GM12878 (cell line): ENCODE results near the gene MBD2. TPM values are rescaled to one million over a fixed set of nuclear protein-coding genes. Genes with fewer than 3 reads are reported as not detected.

Experiments used
- CHD2 ChIP-seq: IDR thresholded peaks from 2 replicates; pipeline ENCODE4 v1.6.1; 2011; ENCODE audit warnings: low read depth, low read length, improper control_type of control experiment, borderline replicate concordance
- CREB1 ChIP-seq: IDR thresholded peaks from 2 replicates; pipeline ENCODE4 v1.6.1; 2012; ENCODE audit warnings: low read depth, mild to moderate bottlenecking, inconsistent platforms
- DPF2 ChIP-seq: fragments of 450-650 bp; IDR thresholded peaks from 2 replicates; pipeline ENCODE4 v1.6.1; 2017; ENCODE audit warnings: mild to moderate bottlenecking
- HCFC1 ChIP-seq: fragments of 150-350 bp; IDR thresholded peaks from 2 replicates; pipeline ENCODE4 v1.6.1; 2014; ENCODE audit warnings: low read length
- HDAC6 ChIP-seq: fragments of 200-600 bp; sonication (generic); IDR thresholded peaks from one replicate; pipeline ENCODE4 v1.8.0; 2017; ENCODE audit warnings: antibody characterized with exemption; ENCODE audit not compliant: unreplicated experiment
- KLF5 ChIP-seq: fragments of 450-650 bp; IDR thresholded peaks from 2 replicates; pipeline ENCODE4 v1.6.1; 2014; ENCODE audit warnings: mild to moderate bottlenecking; ENCODE audit not compliant: partially characterized antibody
- MXI1 ChIP-seq: fragments of 150-350 bp; IDR thresholded peaks from 2 replicates; pipeline ENCODE4 v1.6.1; 2011; ENCODE audit warnings: low read depth, mild to moderate bottlenecking, inconsistent platforms, low read length, improper control_type of control experiment
- NFYB ChIP-seq: IDR thresholded peaks from 2 replicates; pipeline ENCODE4 v1.6.1; 2011; ENCODE audit warnings: low read depth, mild to moderate bottlenecking, low read length, improper control_type of control experiment, moderate library complexity; ENCODE audit not compliant: insufficient read depth
- NR2F1 ChIP-seq: fragments of 450-650 bp; conservative IDR thresholded peaks from 2 replicates; pipeline ENCODE4 v1.6.1; 2017; ENCODE audit warnings: mild to moderate bottlenecking
- RAD21 ChIP-seq: IDR thresholded peaks from 2 replicates; pipeline ENCODE4 v1.6.1; 2011; ENCODE audit warnings: mild to moderate bottlenecking, low read depth, low read length, moderate library complexity; ENCODE audit not compliant: insufficient read depth
- RCOR1 ChIP-seq: conservative IDR thresholded peaks from 2 replicates; pipeline ENCODE4 v1.6.1; 2012; ENCODE audit warnings: low read depth, low read length, improper control_type of control experiment
- SIN3A ChIP-seq: IDR thresholded peaks from 2 replicates; pipeline ENCODE4 v1.6.1; 2012; ENCODE audit warnings: low read depth, low read length, improper control_type of control experiment
- YY1 ChIP-seq: IDR thresholded peaks from 2 replicates; pipeline ENCODE4 v1.6.1; 2011; ENCODE audit warnings: low read depth, mild to moderate bottlenecking, low read length
- polyA plus RNA-seq, 11 experiments: library from polyadenylated mRNA; depleted of rRNA in 4 of 11; unstranded in 6 of 11; stranded (reverse) in 5 of 11; fragments of >200 nt; fragmentation: Nextera tagmentation in 4 of 11; fragmentation: Illumina TruSeq in 1 of 11; extraction: Ambion mirVana in 4 of 11; extraction: Trizol in 1 of 11; gene quantifications; 1 replicate in 1 of 11; 2 replicates in 10 of 11; pipeline versions ENCODE4 v1.2.1 to v1.2.3, GENCODE V29; 2011 to 2016; ENCODE audit warnings: inconsistent platforms in 2 of 11, missing spikeins in 2 of 11, low read depth in 1 of 11
- total RNA-seq, 4 experiments: library from RNA; depleted of rRNA in 3 of 4; stranded (reverse); fragments of >200 nt in 3 of 4; fragmentation: Illumina TruSeq in 1 of 4; extraction: Trizol in 1 of 4; gene quantifications; 2 replicates each; pipeline versions ENCODE4 v1.2.1 to v1.2.3, GENCODE V29; 2013 to 2021
- TF ChIP-seq, protein P1 (sequence below): IDR thresholded peaks from 2 replicates; pipeline ENCODE4 v1.6.1; 2012; ENCODE audit warnings: low read depth, low read length, improper control_type of control experiment
- TF ChIP-seq, protein P2 (sequence below): fragments of 450-650 bp; IDR thresholded peaks from 2 replicates; pipeline ENCODE4 v1.6.1; 2017; ENCODE audit warnings: mild to moderate bottlenecking, moderate library complexity
- TF ChIP-seq, protein P3 (sequence below): fragments of 450-650 bp; IDR thresholded peaks from 2 replicates; pipeline ENCODE4 v1.6.1; 2017; ENCODE audit warnings: antibody characterized with exemption, mild to moderate bottlenecking, moderate library complexity
- TF ChIP-seq, protein P4 (sequence below): IDR thresholded peaks from 2 replicates; pipeline ENCODE4 v1.6.1; 2012; ENCODE audit warnings: low read depth, low read length, improper control_type of control experiment
- TF ChIP-seq, protein P5 (sequence below): fragments of 450-650 bp; IDR thresholded peaks from 2 replicates; pipeline ENCODE4 v1.6.1; 2014; ENCODE audit warnings: mild to moderate bottlenecking
- TF ChIP-seq, protein P6 (sequence below): fragments of 450-650 bp; IDR thresholded peaks from 2 replicates; pipeline ENCODE4 v1.6.1; 2017; ENCODE audit warnings: borderline replicate concordance

Gene MBD2
- total and polyA plus RNA-seq, 10 of the 15 experiments (the other 5 are each of a cell fraction or from before 2014, with no cell fraction given) = 24.1 to 276 (median 57.9) TPM

DNA sequence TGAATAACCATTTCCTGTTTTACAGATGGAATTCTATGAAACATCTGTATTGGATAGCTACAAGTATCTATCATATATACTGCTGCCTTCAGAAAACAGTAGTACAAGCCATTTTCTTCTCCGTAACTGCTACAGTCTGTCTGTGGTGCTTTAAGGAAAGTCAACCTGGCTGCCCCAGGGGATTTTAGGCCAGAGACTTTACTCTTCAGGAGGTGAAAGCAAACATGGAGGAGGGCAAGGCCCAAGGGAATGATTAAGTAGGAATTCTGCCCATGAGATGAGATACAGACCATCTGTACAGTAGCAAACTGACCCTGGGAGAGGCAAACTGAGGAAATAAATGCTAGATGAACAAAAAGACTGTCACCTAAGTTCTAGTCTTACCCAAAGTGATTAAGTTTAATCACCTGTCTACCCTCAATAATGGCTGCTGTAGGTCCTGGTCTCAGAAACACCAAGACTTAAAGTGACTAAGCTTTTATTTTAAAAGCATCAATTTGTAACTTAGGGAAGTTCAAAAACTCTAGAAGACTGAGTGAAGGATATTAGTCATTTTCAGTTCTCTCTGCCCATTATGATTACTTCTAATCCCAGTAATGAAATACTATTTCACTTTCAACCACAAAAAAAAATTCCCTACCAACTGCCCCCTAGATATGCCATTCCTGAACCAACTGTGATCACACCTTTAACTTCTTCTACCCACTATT lies 14.8 kb downstream of the MBD2 start (continued):
- TF ChIP-seq, protein P1, sequence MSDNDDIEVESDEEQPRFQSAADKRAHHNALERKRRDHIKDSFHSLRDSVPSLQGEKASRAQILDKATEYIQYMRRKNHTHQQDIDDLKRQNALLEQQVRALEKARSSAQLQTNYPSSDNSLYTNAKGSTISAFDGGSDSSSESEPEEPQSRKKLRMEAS = no peak
- TF ChIP-seq, protein P2, sequence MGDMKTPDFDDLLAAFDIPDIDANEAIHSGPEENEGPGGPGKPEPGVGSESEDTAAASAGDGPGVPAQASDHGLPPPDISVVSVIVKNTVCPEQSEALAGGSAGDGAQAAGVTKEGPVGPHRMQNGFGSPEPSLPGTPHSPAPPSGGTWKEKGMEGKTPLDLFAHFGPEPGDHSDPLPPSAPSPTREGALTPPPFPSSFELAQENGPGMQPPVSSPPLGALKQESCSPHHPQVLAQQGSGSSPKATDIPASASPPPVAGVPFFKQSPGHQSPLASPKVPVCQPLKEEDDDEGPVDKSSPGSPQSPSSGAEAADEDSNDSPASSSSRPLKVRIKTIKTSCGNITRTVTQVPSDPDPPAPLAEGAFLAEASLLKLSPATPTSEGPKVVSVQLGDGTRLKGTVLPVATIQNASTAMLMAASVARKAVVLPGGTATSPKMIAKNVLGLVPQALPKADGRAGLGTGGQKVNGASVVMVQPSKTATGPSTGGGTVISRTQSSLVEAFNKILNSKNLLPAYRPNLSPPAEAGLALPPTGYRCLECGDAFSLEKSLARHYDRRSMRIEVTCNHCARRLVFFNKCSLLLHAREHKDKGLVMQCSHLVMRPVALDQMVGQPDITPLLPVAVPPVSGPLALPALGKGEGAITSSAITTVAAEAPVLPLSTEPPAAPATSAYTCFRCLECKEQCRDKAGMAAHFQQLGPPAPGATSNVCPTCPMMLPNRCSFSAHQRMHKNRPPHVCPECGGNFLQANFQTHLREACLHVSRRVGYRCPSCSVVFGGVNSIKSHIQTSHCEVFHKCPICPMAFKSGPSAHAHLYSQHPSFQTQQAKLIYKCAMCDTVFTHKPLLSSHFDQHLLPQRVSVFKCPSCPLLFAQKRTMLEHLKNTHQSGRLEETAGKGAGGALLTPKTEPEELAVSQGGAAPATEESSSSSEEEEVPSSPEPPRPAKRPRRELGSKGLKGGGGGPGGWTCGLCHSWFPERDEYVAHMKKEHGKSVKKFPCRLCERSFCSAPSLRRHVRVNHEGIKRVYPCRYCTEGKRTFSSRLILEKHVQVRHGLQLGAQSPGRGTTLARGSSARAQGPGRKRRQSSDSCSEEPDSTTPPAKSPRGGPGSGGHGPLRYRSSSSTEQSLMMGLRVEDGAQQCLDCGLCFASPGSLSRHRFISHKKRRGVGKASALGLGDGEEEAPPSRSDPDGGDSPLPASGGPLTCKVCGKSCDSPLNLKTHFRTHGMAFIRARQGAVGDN = no peak
- TF ChIP-seq NR2F1 (peak; percentile 88), CREB1 (0 out of 2 replicates have a peak, but pooled peaks have one; percentile 15), RCOR1 (no peak), MXI1 (no peak), CHD2 (peak; percentile 52; the same call in 1 of the 2 replicates), DPF2 (peak; percentile 93), HDAC6 (no peak), NFYB (no peak), SIN3A (no peak), RAD21 (no peak), HCFC1 (no peak), KLF5 (no peak), YY1 (peak; percentile 79; the same call in 1 of the 2 replicates)
- TF ChIP-seq, protein P3, sequence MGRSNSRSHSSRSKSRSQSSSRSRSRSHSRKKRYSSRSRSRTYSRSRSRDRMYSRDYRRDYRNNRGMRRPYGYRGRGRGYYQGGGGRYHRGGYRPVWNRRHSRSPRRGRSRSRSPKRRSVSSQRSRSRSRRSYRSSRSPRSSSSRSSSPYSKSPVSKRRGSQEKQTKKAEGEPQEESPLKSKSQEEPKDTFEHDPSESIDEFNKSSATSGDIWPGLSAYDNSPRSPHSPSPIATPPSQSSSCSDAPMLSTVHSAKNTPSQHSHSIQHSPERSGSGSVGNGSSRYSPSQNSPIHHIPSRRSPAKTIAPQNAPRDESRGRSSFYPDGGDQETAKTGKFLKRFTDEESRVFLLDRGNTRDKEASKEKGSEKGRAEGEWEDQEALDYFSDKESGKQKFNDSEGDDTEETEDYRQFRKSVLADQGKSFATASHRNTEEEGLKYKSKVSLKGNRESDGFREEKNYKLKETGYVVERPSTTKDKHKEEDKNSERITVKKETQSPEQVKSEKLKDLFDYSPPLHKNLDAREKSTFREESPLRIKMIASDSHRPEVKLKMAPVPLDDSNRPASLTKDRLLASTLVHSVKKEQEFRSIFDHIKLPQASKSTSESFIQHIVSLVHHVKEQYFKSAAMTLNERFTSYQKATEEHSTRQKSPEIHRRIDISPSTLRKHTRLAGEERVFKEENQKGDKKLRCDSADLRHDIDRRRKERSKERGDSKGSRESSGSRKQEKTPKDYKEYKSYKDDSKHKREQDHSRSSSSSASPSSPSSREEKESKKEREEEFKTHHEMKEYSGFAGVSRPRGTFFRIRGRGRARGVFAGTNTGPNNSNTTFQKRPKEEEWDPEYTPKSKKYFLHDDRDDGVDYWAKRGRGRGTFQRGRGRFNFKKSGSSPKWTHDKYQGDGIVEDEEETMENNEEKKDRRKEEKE = no peak
- TF ChIP-seq, protein P4, sequence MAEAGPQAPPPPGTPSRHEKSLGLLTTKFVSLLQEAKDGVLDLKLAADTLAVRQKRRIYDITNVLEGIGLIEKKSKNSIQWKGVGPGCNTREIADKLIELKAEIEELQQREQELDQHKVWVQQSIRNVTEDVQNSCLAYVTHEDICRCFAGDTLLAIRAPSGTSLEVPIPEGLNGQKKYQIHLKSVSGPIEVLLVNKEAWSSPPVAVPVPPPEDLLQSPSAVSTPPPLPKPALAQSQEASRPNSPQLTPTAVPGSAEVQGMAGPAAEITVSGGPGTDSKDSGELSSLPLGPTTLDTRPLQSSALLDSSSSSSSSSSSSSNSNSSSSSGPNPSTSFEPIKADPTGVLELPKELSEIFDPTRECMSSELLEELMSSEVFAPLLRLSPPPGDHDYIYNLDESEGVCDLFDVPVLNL = no peak
- TF ChIP-seq, protein P5, sequence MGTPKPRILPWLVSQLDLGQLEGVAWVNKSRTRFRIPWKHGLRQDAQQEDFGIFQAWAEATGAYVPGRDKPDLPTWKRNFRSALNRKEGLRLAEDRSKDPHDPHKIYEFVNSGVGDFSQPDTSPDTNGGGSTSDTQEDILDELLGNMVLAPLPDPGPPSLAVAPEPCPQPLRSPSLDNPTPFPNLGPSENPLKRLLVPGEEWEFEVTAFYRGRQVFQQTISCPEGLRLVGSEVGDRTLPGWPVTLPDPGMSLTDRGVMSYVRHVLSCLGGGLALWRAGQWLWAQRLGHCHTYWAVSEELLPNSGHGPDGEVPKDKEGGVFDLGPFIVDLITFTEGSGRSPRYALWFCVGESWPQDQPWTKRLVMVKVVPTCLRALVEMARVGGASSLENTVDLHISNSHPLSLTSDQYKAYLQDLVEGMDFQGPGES = no peak
- TF ChIP-seq, protein P6, sequence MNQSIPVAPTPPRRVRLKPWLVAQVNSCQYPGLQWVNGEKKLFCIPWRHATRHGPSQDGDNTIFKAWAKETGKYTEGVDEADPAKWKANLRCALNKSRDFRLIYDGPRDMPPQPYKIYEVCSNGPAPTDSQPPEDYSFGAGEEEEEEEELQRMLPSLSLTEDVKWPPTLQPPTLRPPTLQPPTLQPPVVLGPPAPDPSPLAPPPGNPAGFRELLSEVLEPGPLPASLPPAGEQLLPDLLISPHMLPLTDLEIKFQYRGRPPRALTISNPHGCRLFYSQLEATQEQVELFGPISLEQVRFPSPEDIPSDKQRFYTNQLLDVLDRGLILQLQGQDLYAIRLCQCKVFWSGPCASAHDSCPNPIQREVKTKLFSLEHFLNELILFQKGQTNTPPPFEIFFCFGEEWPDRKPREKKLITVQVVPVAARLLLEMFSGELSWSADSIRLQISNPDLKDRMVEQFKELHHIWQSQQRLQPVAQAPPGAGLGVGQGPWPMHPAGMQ = no peak; the same call in 1 of the 2 replicates
